GM10266 (cell line): ENCODE measurements around the gene CLNK.

Experiments
- DNase-seq: peaks from one replicate; pipeline ENCODE4 v3.0.0; 2012; ENCODE audit errors: extremely low spot score
- TF ChIP-seq, protein P1 (sequence below): IDR thresholded peaks from 2 replicates; pipeline ENCODE4 v1.5.1; 2012; ENCODE audit warnings: mild to moderate bottlenecking, low read depth; ENCODE audit not compliant: control insufficient read depth, insufficient read depth; ENCODE audit errors: missing control alignments

Gene CLNK

GRCh38 chr4:10582951-10583350, 101.6 kb downstream of the CLNK start:
- no peak for DNase-seq
- TF ChIP-seq, protein P1, sequence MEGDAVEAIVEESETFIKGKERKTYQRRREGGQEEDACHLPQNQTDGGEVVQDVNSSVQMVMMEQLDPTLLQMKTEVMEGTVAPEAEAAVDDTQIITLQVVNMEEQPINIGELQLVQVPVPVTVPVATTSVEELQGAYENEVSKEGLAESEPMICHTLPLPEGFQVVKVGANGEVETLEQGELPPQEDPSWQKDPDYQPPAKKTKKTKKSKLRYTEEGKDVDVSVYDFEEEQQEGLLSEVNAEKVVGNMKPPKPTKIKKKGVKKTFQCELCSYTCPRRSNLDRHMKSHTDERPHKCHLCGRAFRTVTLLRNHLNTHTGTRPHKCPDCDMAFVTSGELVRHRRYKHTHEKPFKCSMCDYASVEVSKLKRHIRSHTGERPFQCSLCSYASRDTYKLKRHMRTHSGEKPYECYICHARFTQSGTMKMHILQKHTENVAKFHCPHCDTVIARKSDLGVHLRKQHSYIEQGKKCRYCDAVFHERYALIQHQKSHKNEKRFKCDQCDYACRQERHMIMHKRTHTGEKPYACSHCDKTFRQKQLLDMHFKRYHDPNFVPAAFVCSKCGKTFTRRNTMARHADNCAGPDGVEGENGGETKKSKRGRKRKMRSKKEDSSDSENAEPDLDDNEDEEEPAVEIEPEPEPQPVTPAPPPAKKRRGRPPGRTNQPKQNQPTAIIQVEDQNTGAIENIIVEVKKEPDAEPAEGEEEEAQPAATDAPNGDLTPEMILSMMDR, result no peak

- no peak for DNase-seq
- TF ChIP-seq, protein P1, result peak; percentile 84
Measured at GRCh38 chr4:10582059-10582686, 102.4 kb downstream of the CLNK start.

DNA sequence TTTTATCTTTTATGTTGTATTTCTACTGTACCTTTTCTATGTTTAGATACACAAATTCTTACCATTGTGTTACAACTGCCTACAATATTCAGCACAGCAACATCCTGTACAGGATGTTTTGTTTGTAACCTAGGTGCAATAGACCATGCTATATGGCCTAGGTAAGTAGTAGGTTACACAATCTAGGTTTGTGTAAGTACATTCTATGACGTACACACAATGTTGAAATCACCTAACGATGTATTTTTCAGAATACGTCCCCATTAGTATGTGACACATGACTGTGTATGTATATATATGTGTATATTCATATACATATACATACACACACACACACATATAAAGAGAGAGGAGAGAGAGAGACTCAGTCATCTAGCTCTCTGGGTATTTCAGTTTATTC, 103.5 kb downstream of the CLNK start:
- TF ChIP-seq, protein P1, result no peak
- no peak for DNase-seq

DNA sequence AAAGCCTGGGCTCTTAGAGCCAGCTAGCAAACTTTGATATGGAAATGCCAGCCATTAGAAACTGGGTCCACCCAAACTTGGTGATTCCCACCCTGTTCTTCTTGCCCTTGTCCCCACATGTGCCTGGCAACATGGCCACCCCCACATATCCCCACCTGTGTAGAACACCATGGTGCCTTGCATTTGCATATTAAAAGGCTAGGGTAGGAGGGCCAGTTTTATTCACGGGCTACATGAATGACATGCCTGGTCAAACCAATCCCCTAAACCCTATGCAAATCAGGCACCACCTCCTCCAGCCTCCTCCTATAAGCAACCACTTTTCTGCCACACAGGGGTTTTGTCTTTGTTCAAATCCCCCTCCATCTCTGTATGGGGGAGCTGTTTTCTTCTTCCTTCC, 104.9 kb downstream of the CLNK start:
- DNase-seq, result no peak
- TF ChIP-seq, protein P1, result no peak

DNA sequence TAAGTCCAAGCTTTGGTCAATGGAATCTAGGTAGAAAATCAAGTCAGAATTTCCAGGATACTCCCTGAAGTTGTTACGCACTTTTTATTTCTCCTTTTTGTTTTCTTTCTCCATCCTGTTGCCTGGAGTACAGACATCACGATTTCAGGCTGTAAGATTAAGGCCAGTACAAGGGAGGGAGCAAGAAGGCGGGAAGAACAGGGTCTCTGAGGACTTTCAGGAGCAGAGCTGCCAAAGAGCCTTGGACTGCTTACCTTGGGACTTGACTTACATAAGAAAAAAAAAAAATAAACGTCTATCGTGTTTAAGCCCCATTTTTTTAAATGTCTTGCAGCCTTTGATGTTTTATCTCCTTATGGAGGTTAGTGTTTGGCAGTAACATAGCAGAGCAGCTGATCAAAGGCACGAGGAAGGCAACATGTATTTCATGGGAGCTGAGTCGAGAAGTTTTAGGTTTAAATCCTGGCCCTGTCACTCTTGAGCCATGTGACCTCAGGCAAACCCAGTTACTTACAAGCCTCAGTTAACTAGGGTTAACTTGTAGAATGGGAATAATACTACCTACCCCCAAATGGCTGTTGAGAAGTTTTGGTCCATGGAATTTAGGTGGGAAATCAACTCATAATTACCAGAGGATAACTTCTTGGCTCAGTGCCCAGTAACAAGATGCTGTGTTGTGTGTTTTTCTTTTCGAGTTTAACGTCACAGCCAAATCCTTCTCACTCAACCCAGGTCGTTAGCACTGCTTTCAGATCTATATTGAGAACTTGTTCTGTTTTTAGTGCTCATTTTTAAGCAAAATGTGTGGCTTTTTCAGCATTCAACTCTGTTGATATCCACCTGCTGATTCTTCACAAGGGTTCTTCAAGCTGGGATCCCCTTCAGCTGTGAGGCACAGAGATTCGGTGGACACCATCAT, 106.8 kb downstream of the CLNK start:
- peak; percentile 19 for DNase-seq
- TF ChIP-seq, protein P1, result no peak

GRCh38 chr4:10577018-10577417, 107.5 kb downstream of the CLNK start:
- DNase-seq, result no peak
- TF ChIP-seq, protein P1, result no peak

- TF ChIP-seq, protein P1, result no peak
- DNase-seq, result no peak
Measured at GRCh38 chr4:10576236-10576635, 108.3 kb downstream of the CLNK start.
